GM18526 (cell line): Measurements from ENCODE around the gene VWA3B.

Experiments used
- POLR2A ChIP-seq: IDR thresholded peaks from 3 replicates; pipeline ENCODE4 v1.6.1; 2011; ENCODE audit not compliant: insufficient read length; ENCODE audit errors: extremely low read depth

VWA3B gene

DNA sequence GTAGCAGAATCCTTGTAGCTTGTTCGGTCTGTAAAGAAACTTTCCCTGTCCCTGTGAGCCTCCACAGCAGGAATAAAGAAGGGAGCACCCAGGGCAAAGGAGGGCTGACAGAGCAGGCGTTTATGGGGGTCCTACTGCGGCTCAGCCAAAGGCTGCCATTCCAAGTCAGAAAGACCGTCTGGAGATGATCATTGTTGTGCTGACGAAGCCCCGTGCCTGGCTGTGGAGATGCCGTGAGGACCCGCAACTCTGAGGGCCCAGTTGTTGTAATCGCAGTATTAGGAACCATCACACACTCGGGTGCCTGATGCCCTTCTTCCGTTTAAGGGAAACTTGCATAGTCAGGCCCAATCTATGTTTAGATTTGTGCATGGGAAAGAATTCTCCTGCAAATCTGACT, 16.9 kb upstream of the VWA3B start:
- TF ChIP-seq POLR2A: no peak

- TF ChIP-seq POLR2A: no peak
Measured at GRCh38 chr2:98072442-98072841, 14.5 kb upstream of the VWA3B start.

GRCh38 chr2:98078701-98079100, 8.3 kb upstream of the VWA3B start:
- no peak for TF ChIP-seq POLR2A

DNA sequence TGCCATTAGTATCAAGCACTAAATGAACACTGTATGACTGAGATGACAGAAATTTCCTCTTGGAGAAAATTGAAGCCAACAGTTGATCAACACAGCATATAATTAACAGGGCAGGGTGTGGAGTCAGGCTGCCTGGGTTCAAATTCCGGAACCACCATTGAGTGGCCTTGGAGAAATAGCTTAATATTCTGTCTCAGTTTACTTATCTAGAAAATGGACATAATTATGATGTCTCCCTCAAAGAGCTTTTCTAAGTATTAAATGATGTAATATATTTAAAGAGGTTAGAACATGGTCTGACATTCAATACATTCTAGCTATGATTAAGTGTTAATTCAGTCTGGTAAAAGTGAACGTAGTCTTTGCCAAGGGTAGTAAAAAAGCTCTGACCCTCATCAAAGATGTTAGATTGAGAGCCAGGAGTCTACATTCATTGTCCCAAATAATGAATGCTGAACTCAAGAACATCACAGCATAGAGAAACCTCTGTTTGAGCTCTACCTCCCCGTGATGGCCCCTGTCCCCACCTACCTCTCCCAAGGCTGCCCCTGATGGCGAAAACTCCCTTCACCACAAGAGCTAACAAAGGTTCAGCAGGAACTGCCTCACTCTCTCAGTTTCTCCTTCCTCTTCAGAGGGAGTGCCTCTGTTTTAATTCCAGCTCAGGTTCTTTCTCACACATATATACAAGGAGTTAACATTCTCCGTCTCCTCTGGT, 2.7 kb upstream of the VWA3B start:
- TF ChIP-seq POLR2A: no peak

DNA sequence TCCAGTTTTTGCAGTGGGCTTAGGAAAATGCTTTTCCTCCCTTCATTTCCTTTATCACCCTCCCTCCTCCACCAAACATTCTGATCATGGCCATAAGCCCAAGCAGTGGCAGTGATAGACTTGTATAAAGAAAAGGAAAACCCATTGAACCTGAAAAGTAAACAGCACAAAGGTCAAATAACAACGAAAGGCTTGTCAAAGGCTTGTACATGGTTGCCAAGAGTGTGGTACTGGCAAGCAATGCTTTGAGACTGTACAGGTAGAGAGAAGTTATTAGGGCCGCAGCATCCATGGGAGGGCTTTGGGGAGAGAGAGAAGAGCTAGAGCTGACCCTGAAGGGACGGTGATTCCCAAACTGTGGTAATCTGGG, 2.1 kb upstream of the VWA3B start:
- TF ChIP-seq POLR2A: no peak

GRCh38 chr2:98085649-98086048, 1.3 kb upstream of the VWA3B start:
- TF ChIP-seq POLR2A: no peak

DNA sequence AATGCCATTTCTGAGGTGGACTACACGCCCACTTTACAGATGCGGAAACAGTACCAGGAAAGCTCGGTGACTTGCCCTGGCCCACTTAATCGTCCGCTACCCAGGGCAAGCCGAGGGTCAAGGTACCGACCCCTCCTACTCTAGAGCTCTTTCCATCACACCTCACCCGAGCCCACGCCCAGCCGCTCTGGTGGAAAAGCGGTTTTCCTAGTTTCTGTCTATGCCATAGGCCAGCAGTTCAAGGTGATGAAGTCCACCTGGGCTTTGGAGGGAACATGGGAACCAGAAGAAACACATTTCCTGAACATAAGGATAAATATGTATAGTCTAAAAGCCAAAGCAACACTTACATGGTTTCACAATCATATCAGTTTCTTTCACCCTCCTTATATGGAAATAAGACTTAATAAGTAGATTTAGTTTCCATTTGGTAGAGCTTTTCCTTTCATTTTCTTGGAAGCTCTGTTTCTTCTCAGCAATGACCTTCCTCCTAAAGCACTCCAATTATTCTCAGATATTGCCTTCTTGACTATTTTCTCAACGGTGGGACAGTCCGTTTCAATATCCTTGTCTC, 567 bp downstream of the VWA3B start:
- no peak for TF ChIP-seq POLR2A

DNA sequence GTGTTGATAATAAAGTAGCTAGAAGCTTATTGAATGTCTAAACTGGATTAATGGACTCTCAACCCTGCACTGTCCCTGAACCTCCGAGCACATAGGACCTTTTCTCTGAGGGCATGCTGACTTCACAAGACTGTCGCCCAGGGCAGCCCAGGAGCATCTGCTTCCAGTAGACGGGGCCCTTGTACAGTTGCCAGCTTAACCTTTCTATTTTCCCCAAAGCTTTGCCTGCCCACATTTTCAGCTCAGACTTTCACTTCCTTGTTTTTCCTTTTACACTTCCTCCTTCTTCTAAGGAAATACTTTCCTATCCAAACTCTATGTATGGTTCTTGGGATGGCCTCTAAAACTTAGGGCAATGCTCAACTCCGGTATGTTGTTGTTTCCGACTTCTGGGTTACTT, 1.3 kb downstream of the VWA3B start:
- TF ChIP-seq POLR2A: no peak

- TF ChIP-seq POLR2A: no peak
Measured at GRCh38 chr2:98089941-98090340, 3.0 kb downstream of the VWA3B start.

GRCh38 chr2:98090951-98091350, 4.0 kb downstream of the VWA3B start:
- TF ChIP-seq POLR2A: no peak

DNA sequence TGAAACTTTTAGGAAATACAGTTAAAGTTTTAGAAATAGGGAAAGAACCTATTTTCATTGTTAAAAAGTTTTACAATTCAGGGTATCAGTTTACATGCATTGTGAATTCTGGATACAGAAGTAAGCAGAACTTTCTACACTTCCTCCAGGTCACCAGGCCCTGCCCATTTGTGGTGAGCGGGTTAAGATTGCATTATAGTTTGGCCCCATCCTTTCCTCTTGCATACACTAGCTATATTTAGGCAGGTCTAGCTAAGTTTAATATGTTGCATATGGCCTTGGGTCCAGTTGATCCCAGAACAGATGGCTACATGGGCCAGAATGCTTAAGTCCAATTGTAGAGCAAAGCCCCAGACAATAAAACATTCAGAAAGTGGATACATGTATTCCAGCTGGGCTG, 4.8 kb downstream of the VWA3B start:
- TF ChIP-seq POLR2A: no peak

DNA sequence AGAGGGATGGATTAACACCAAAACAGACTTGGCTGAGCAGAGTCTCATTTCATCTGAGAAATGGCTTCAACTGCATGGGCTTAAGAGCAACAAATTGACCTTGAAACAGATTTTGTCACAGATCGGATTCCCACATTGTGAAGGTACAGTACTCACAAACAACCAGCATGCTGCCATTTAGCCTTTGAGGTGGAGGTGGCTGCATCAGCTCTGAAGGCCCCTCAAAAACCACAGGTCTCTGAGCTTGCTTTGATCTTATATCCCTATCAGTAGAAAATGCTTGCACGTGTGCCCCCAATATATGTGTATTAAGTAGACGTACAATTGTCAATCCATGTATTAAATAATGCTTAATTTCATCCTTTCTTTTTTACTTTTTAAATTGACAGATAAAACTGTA, 6.2 kb downstream of the VWA3B start:
- TF ChIP-seq POLR2A: no peak

DNA sequence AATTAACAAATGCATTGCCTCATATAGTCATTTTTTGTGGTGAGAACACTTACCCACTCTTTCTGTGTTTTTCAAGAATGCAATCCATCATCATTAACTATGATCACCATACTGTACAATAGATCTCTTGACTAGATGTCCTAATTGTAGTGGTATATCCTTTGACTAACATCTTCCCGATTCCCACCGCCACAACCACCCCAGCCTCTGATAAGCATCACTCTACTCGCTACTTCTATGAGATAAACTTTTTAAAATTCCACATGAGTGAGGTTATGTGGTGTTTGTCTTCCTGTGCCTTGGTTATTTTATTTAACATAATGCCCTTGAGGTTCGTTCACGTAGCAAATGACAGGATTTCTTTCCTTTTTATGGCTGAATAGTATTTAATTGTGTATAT, 6.6 kb downstream of the VWA3B start:
- TF ChIP-seq POLR2A: no peak

- no peak for TF ChIP-seq POLR2A
Measured at GRCh38 chr2:98099939-98100743, 13.2 kb downstream of the VWA3B start.

DNA sequence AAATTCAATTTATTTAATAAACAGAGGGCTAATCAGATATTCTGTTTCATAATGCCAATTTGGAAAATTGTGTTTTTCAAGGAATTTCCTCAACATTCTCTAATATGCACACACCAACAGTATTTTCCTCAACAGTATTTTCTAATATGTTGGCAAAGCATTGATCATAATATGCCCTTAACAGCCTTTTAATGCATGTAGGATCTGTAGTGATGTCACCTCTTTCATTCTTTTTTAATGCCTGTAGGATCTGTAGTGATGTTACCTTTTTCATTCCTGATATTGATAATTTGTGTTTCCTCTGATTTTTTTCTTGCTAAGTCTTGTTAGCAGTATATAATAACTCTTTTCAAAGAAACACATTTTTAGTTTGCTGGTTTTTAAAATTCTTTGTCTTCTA, 15.9 kb downstream of the VWA3B start:
- TF ChIP-seq POLR2A: no peak

GRCh38 chr2:98108110-98108509, 21.1 kb downstream of the VWA3B start:
- no peak for TF ChIP-seq POLR2A
